Tibial nerve (tissue), 4 donors: ENCODE measurements around the gene AFF3. TPM values are rescaled to one million over a fixed set of nuclear protein-coding genes. Genes with fewer than 3 reads are reported as not detected.

ENCODE experiments used
- DNase-seq, 2 donors: peaks; one replicate each; pipeline ENCODE4 v3.0.0-alpha.2; 2019; ENCODE audit warnings: low spot score in 2 of 2
- H3K27ac ChIP-seq, 4 donors: fragments of 200-600 bp; sonication (generic) in 3 of 4; one replicate each; pipeline ENCODE4 v1.5.1; 2017 to 2019; ENCODE audit warnings: mild to moderate bottlenecking in 1 of 4
- H3K27me3 ChIP-seq, 2 donors: fragments of 200-600 bp; sonication (generic) in 1 of 2; one replicate each; pipeline versions ENCODE4 v1.5.1 to v1.6.0; 2017 to 2019
- H3K36me3 ChIP-seq, 3 donors: fragments of 200-600 bp; sonication (generic); one replicate each; pipeline ENCODE4 v1.5.1; 2018 to 2019
- H3K4me1 ChIP-seq, 4 donors: fragments of 200-600 bp; sonication (generic) in 3 of 4; one replicate each; pipeline ENCODE4 v1.5.1; 2017 to 2019
- H3K4me3 ChIP-seq, 4 donors: fragments of 200-600 bp; sonication (generic) in 3 of 4; one replicate each; pipeline ENCODE4 v1.5.1; 2017 to 2019; ENCODE audit warnings: mild to moderate bottlenecking in 1 of 4, moderate library complexity in 1 of 4
- H3K9me3 ChIP-seq, 4 donors: fragments of 200-600 bp; sonication (generic) in 3 of 4; one replicate each; pipeline ENCODE4 v1.5.1; 2017 to 2019
- EP300 ChIP-seq, 2 donors: sonication (generic); formaldehyde crosslinking; IDR thresholded peaks; one replicate each; pipeline ENCODE4 v1.6.1; 2017; ENCODE audit warnings: antibody characterized with exemption in 2 of 2, mild to moderate bottlenecking in 1 of 2
- POLR2A ChIP-seq, 2 donors: fragments of 450-650 bp; IDR thresholded peaks; one replicate each; pipeline ENCODE4 v1.6.1; 2017; ENCODE audit warnings: antibody characterized with exemption in 2 of 2, mild to moderate bottlenecking in 2 of 2, moderate library complexity in 2 of 2
- WGBS, 2 donors: methylation state at CpG; one replicate each; pipeline ENCODE4 v1.1.5; 2018; 5-methylcytosine and 5-hydroxymethylcytosine counted together
- total RNA-seq, 4 donors: library from RNA; depleted of rRNA; stranded (reverse); fragments of >200 nt; gene quantifications; one replicate each; pipeline ENCODE4 v1.1.0, GENCODE V29; 2016
- TF ChIP-seq, protein P1 (sequence below), 5 experiments: fragments of 200-600 bp in 3 of 5; fragments of 450-650 bp in 2 of 5; sonication (generic) in 3 of 5; IDR thresholded peaks; one replicate each; pipeline ENCODE4 v1.5.1; 2016 to 2019; ENCODE audit warnings: antibody characterized with exemption in 5 of 5, mild to moderate bottlenecking in 3 of 5, moderate library complexity in 2 of 5

AFF3 gene
- total RNA-seq, 4 donors from 2014 or later = 7.2 to 36.0 (median 21.4) TPM

GRCh38 chr2:99734236-99734635 is 408.2 kb downstream of the AFF3 start:
- Histone ChIP-seq H3K4me3 (no peak overlapping the region), H3K9me3 (no peaks in the 10 kb centered on the region), H3K27me3 (no peaks in the 10 kb centered on the region), H3K4me1 (peaks cover 0 to 7% (median 0%) of the 10 kb centered on the region in 4 donors), H3K36me3 (no peaks in the 10 kb centered on the region), H3K27ac (no peak overlapping the region)
- TF ChIP-seq, protein P1, sequence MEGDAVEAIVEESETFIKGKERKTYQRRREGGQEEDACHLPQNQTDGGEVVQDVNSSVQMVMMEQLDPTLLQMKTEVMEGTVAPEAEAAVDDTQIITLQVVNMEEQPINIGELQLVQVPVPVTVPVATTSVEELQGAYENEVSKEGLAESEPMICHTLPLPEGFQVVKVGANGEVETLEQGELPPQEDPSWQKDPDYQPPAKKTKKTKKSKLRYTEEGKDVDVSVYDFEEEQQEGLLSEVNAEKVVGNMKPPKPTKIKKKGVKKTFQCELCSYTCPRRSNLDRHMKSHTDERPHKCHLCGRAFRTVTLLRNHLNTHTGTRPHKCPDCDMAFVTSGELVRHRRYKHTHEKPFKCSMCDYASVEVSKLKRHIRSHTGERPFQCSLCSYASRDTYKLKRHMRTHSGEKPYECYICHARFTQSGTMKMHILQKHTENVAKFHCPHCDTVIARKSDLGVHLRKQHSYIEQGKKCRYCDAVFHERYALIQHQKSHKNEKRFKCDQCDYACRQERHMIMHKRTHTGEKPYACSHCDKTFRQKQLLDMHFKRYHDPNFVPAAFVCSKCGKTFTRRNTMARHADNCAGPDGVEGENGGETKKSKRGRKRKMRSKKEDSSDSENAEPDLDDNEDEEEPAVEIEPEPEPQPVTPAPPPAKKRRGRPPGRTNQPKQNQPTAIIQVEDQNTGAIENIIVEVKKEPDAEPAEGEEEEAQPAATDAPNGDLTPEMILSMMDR (IDR thresholded peaks at IDR 0.05) = no peak
- TF ChIP-seq POLR2A (IDR thresholded peaks at IDR 0.05) (no peak), EP300 (IDR thresholded peaks at IDR 0.05) (no peak)
- 61 to 75% methylated on average over 2 of the region's 2 CpGs for WGBS, 2 donors
- DNase-seq = no peak

DNA sequence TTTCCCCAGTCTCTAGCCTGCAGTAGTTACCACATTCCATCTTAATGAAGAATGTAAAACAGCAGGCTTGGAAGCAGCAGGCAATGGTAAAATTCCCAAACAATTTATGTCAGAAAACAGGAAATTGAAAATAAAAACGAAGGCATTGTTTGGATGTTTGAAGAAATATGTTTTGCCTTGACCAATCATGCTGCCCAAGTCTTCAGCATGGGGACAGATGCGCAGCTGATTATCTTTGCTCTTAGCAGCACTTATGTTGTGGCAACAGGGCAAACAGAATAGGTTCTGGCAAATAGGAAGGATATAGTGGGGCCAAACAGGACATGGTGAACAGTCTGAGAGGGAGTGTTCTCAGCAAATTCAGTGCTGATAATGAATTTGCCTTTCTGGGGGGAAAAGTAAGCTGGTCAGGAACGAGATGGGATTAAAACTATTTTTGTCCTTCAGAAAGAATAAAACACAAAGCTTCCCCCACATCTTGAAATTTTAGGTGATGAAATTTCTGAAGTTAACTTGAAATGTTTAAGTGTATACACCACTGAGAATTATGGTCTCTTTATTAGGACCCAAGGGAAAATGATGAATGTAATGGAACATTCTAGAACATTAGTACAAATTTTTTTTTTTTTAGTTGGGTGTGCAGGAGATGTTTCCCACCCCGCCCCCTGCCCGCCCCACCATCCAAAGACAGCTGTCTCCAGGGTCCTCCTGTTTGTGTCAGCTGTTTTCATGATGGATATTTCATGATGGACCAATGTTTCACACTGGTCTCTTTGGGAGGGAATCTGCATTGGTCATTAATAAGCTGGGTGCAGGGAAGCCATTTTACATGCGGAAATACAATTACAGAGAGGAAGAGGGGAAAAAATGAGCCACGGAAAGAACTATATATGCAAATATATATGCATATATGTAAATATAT is 413.0 kb downstream of the AFF3 start:
- Histone ChIP-seq H3K27ac (no peak overlapping the region), H3K4me3 (no peak overlapping the region), H3K36me3 (no peaks in the 10 kb centered on the region), H3K4me1 (peaks cover 0 to 22% (median 0%) of the 10 kb centered on the region in 4 donors), H3K27me3 (no peaks in the 10 kb centered on the region), H3K9me3 (no peaks in the 10 kb centered on the region)
- 69 to 70% methylated on average over 7 of the region's 7 CpGs for WGBS, 2 donors
- no peak for DNase-seq
- TF ChIP-seq, protein P1 (IDR thresholded peaks at IDR 0.05) = no peak
- TF ChIP-seq POLR2A (IDR thresholded peaks at IDR 0.05) (no peak), EP300 (IDR thresholded peaks at IDR 0.05) (no peak)

DNA sequence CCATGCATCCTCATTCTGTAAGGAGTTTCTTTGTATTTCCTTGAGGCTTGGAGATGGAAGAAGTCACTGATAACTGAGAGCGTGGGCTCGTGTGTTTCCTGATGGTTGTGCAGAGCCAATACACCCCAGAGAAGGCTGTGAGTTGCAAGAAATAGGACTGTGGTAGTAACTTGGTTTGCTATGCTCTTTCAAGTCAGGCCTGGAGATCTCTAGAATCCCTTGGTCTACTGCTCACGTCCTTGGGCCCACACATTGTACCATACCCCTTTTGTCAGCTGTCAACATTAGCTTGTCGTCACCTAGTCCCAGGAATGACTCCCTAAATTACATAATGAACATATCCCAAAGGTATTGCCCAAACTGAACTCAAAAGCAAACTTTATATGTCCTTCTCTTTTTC is 414.2 kb downstream of the AFF3 start:
- no peaks in the 10 kb centered on the region for H3K36me3 ChIP-seq
- 74 to 87% methylated on average over 4 of the region's 4 CpGs for WGBS, 2 donors
- no peak for DNase-seq
- no peak overlapping the region for H3K4me3 ChIP-seq
- peaks cover 0 to under 1% (median 0%) of the 10 kb centered on the region in 4 donors for H3K9me3 ChIP-seq
- no peaks in the 10 kb centered on the region for H3K27me3 ChIP-seq
- H3K4me1 ChIP-seq = peaks cover 0 to 22% (median 0%) of the 10 kb centered on the region in 4 donors
- no peak overlapping the region for H3K27ac ChIP-seq
- TF ChIP-seq, protein P1 (IDR thresholded peaks at IDR 0.05) = no peak
- no peak for TF ChIP-seq POLR2A (IDR thresholded peaks at IDR 0.05)
- no peak for TF ChIP-seq EP300 (IDR thresholded peaks at IDR 0.05)

- H3K9me3 ChIP-seq = peaks cover 0 to 10% (median 2%) of the 10 kb centered on the region in 4 donors
- peaks cover 0 to 22% (median 0%) of the 10 kb centered on the region in 4 donors for H3K4me1 ChIP-seq
- H3K36me3 ChIP-seq = no peaks in the 10 kb centered on the region
- H3K27ac ChIP-seq = no peak overlapping the region
- H3K27me3 ChIP-seq = no peaks in the 10 kb centered on the region
- no peak overlapping the region for H3K4me3 ChIP-seq
- DNase-seq = no peak
- WGBS, 2 donors = 37 to 51% methylated on average over 1 of the region's 1 CpG
- TF ChIP-seq EP300 (IDR thresholded peaks at IDR 0.05) (no peak), POLR2A (IDR thresholded peaks at IDR 0.05) (no peak)
- TF ChIP-seq, protein P1 (IDR thresholded peaks at IDR 0.05) = no peak
Measured at GRCh38 chr2:99727199-99727598, 415.2 kb downstream of the AFF3 start.

- H3K9me3 ChIP-seq = peaks cover 0 to 15% (median 2%) of the 10 kb centered on the region in 4 donors
- no peak overlapping the region for H3K27ac ChIP-seq
- H3K27me3 ChIP-seq = no peaks in the 10 kb centered on the region
- no peak overlapping the region for H3K4me3 ChIP-seq
- DNase-seq = no peak
- TF ChIP-seq POLR2A (IDR thresholded peaks at IDR 0.05) (no peak), EP300 (IDR thresholded peaks at IDR 0.05) (no peak)
- TF ChIP-seq, protein P1 (IDR thresholded peaks at IDR 0.05) = no peak
- peaks cover 0 to 22% (median 0%) of the 10 kb centered on the region in 4 donors for H3K4me1 ChIP-seq
- H3K36me3 ChIP-seq = no peaks in the 10 kb centered on the region
- 41 to 48% methylated on average over 2 of the region's 2 CpGs for WGBS, 2 donors
Measured at GRCh38 chr2:99726691-99727090, 415.7 kb downstream of the AFF3 start.
